Memory B cell (primary cell): Measurements from ENCODE around the gene TNRC6C.

Experiments
- ATAC-seq: fragments of 150-1000 bp; cut with Tn5 transposase; 2 replicates; pipeline ENCODE4 v1.10.0; 2021; ENCODE audit warnings: low read depth, mild to moderate bottlenecking, moderate library complexity
- DNase-seq, 2 donors: peaks; one replicate each; pipeline ENCODE4 v3.0.0; 2022; ENCODE audit warnings: low spot score in 2 of 2
- H3K27ac Mint-ChIP-seq: one replicate; pipeline ENCODE4 v1.8.0; 2022; ENCODE audit warnings: mild to moderate bottlenecking, moderate library complexity, mixed read lengths
- H3K27me3 Mint-ChIP-seq: one replicate; pipeline ENCODE4 v1.8.0; 2022; ENCODE audit warnings: mixed read lengths
- H3K36me3 Mint-ChIP-seq: one replicate; pipeline ENCODE4 v1.8.0; 2022; ENCODE audit warnings: mild to moderate bottlenecking, mixed read lengths
- H3K4me1 Mint-ChIP-seq: one replicate; pipeline ENCODE4 v1.8.0; 2022; ENCODE audit warnings: mixed read lengths
- H3K4me3 Mint-ChIP-seq: one replicate; pipeline ENCODE4 v1.8.0; 2022; ENCODE audit warnings: mild to moderate bottlenecking, moderate library complexity, mixed read lengths
- H3K9me3 Mint-ChIP-seq: one replicate; pipeline ENCODE4 v1.8.0; 2022; ENCODE audit warnings: mixed read lengths

The TNRC6C gene

DNA sequence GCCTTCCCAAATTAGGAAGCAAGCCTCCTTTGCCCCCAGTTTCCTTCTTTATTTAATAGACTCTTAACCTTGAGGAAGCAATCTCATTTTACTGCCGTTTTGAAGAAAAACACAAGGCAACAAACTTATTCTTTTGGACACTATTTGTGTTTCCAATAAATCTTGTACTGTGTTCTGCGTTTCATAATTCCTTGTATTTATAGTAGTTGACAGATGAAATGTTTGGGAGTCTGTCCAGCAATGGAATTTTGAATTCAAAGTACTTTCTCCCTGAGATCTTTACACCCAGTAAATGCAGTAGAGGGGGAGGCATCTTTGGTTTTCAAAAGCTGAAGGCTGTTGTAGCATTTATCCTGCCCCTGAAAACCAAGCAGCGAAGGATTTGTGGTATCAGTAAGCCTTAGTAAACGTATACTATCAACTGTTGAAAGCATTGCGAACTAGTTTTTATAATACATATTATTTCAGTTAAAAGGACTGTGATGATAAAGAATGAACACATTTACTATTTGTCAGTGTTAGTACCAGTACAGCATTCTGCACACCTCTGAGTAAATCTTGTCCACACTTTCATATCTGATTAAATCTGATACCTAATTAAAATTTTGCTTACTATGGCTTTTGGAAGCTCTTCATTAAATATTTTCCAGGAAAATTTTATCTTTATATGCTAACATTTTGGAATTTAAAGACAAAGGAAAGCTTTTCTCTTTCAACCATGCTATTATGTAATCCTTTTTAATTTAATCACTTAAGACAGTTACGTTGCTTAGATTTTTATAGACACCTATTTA lies 83.1 kb downstream of the TNRC6C start:
- peak overlapping the region; percentile 70 for H3K27ac Mint-ChIP-seq
- no peaks in the 10 kb centered on the region for H3K9me3 Mint-ChIP-seq
- peak overlapping the region; percentile 82 for H3K4me3 Mint-ChIP-seq
- H3K36me3 Mint-ChIP-seq = peaks cover 27% of the 10 kb centered on the region
- no peak for DNase-seq
- ATAC-seq = no peak
- no peaks in the 10 kb centered on the region for H3K27me3 Mint-ChIP-seq
- H3K4me1 Mint-ChIP-seq = peaks cover 12% of the 10 kb centered on the region

GRCh38 chr17:78042542-78042941 lies 84.0 kb downstream of the TNRC6C start:
- Mint-ChIP-seq H3K9me3 (no peaks in the 10 kb centered on the region), H3K27ac (no peak overlapping the region), H3K4me1 (peaks cover 13% of the 10 kb centered on the region), H3K27me3 (no peaks in the 10 kb centered on the region), H3K36me3 (peaks cover 24% of the 10 kb centered on the region), H3K4me3 (no peak overlapping the region)
- DNase-seq (no peak), ATAC-seq (no peak)

GRCh38 chr17:78043031-78043430 lies 84.5 kb downstream of the TNRC6C start:
- Mint-ChIP-seq H3K4me3 (no peak overlapping the region), H3K27me3 (no peaks in the 10 kb centered on the region)

GRCh38 chr17:78044280-78044835 lies 85.9 kb downstream of the TNRC6C start:
- H3K27ac Mint-ChIP-seq = no peak overlapping the region

More at GRCh38 chr17:78043031-78043430, 84.5 kb downstream of the TNRC6C start:
- DNase-seq = no peak
- Mint-ChIP-seq H3K9me3 (no peaks in the 10 kb centered on the region), H3K4me1 (peaks cover 13% of the 10 kb centered on the region), H3K36me3 (peaks cover 21% of the 10 kb centered on the region), H3K27ac (no peak overlapping the region)
- ATAC-seq = no peak

DNA sequence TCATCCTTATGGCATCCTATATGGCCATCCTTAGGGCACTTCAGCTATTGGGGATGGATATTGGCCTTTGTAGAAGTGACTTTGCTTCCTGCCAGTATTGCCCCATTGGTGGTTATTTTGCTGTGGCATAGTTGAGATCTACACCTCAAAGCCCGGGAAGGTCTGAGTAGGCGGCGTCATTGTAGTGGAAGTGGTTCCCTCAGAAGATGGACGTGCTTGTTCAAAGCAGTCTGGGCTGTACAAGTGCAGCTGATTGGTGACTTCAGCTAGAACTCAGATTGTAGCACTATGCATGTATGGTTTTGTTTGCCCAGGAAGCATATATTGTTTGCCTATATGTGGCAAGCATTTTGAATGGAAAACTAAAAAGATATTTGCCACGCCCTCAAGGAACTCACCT lies 86.8 kb downstream of the TNRC6C start:
- DNase-seq (no peak), ATAC-seq (no peak)
- peaks cover 12% of the 10 kb centered on the region for H3K4me1 Mint-ChIP-seq
- H3K9me3 Mint-ChIP-seq = no peaks in the 10 kb centered on the region
- no peak overlapping the region for H3K27ac Mint-ChIP-seq
- no peak overlapping the region for H3K4me3 Mint-ChIP-seq
- no peaks in the 10 kb centered on the region for H3K27me3 Mint-ChIP-seq
- H3K36me3 Mint-ChIP-seq = peaks cover 34% of the 10 kb centered on the region

More at GRCh38 chr17:78044280-78044835, 85.9 kb downstream of the TNRC6C start:
- Mint-ChIP-seq H3K4me1 (peaks cover 13% of the 10 kb centered on the region), H3K9me3 (no peaks in the 10 kb centered on the region), H3K27me3 (no peaks in the 10 kb centered on the region), H3K4me3 (no peak overlapping the region), H3K36me3 (peaks cover 24% of the 10 kb centered on the region)
- no peak for DNase-seq
- no peak for ATAC-seq

- peaks cover 45% of the 10 kb centered on the region for H3K36me3 Mint-ChIP-seq
Observed at GRCh38 chr17:78046923-78047322, 88.4 kb downstream of the TNRC6C start.

GRCh38 chr17:78048346-78049292 lies 90.1 kb downstream of the TNRC6C start:
- peaks cover 42% of the 10 kb centered on the region for H3K36me3 Mint-ChIP-seq
- ATAC-seq (no peak), DNase-seq (no peak)
- no peak overlapping the region for H3K27ac Mint-ChIP-seq
- no peaks in the 10 kb centered on the region for H3K27me3 Mint-ChIP-seq
- no peak overlapping the region for H3K4me3 Mint-ChIP-seq
- H3K9me3 Mint-ChIP-seq = no peaks in the 10 kb centered on the region
- peaks cover 9% of the 10 kb centered on the region for H3K4me1 Mint-ChIP-seq

More at GRCh38 chr17:78046923-78047322, 88.4 kb downstream of the TNRC6C start:
- Mint-ChIP-seq H3K27me3 (no peaks in the 10 kb centered on the region), H3K9me3 (no peaks in the 10 kb centered on the region), H3K4me3 (no peak overlapping the region), H3K27ac (no peak overlapping the region), H3K4me1 (peaks cover 14% of the 10 kb centered on the region)
- ATAC-seq = no peak
- no peak for DNase-seq

GRCh38 chr17:78049609-78050008 lies 91.1 kb downstream of the TNRC6C start:
- Mint-ChIP-seq H3K27ac (no peak overlapping the region), H3K4me1 (peaks cover 6% of the 10 kb centered on the region)

DNA sequence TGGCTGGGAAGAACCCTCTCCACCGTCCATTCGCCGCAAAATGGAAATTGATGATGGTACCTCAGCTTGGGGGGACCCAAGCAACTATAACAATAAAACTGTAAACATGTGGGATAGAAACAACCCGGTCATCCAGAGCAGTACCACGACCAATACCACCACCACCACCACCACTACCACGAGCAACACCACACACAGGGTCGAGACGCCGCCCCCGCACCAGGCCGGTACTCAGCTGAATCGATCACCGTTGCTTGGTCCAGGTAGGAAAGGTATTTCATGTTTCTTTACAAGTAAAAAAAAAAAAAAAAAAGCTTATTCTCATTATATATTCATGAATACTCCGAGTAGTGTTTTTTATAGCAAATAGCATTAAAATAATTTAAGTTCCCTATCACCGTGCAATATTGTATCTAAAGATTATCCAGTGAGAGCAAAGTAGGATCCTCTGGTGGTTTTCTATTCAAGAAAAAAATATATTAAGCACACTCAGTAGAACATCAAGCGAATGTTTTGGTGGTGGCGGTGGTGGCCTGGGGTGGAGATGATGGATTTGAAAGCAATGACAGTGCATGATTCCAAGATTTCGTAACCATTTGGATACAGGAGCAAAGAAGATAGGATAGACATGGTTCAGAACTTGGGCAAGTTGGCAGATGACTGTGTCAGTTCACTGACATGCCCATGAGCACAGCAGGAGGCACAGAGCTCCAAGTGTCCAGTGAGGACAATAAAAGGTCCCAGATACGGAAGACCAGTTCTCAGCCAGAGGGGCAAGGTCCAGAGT lies 92.9 kb downstream of the TNRC6C start:
- H3K9me3 Mint-ChIP-seq = no peaks in the 10 kb centered on the region
- ATAC-seq = no peak
- no peaks in the 10 kb centered on the region for H3K27me3 Mint-ChIP-seq
- no peak overlapping the region for H3K27ac Mint-ChIP-seq
- H3K36me3 Mint-ChIP-seq = peaks cover 36% of the 10 kb centered on the region
- DNase-seq = no peak
- H3K4me1 Mint-ChIP-seq = peaks cover 6% of the 10 kb centered on the region
- H3K4me3 Mint-ChIP-seq = no peak overlapping the region

More at GRCh38 chr17:78049609-78050008, 91.1 kb downstream of the TNRC6C start:
- Mint-ChIP-seq H3K36me3 (peaks cover 40% of the 10 kb centered on the region), H3K4me3 (no peak overlapping the region), H3K9me3 (no peaks in the 10 kb centered on the region), H3K27me3 (no peaks in the 10 kb centered on the region)
- ATAC-seq = no peak
- DNase-seq = no peak

DNA sequence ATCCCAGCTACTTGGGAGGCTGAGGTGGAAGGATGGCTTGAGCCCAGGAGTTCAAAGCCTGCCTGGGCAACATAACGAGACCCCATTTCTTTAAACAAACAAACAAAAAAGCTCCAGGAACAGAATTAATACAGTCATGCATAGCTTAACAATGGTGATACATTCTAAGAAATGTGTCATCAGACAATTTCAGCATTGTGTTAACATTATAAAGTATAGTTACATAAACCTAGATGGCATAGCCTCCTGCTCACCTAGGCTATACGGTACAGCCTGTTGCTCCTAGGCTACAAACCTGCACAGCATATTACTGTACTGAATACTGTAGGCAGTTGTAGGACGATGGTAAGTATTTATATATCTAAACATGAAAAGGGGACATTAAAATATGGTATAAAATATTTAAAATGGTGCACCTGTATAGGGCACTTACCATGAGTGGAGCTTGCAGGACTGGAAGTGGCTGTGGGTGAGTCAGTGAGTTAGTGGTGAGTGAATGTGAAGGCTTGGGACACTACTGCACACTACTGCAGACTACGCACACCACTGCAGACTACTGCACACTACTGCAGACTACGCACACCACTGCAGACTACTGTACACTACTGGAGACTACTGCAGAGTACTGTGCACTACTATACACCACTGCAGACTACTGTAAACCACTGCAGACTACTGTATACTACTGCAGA lies 95.4 kb downstream of the TNRC6C start:
- Mint-ChIP-seq H3K27me3 (no peaks in the 10 kb centered on the region), H3K4me3 (no peak overlapping the region), H3K4me1 (peaks cover 4% of the 10 kb centered on the region), H3K27ac (no peak overlapping the region), H3K9me3 (no peaks in the 10 kb centered on the region), H3K36me3 (peaks cover 28% of the 10 kb centered on the region)
- DNase-seq = no peak
- no peak for ATAC-seq

- H3K27me3 Mint-ChIP-seq = no peaks in the 10 kb centered on the region
Observed at GRCh38 chr17:78057113-78057740, 98.7 kb downstream of the TNRC6C start.

GRCh38 chr17:78058001-78058400 lies 99.5 kb downstream of the TNRC6C start:
- H3K36me3 Mint-ChIP-seq = peaks cover 3% of the 10 kb centered on the region

More at GRCh38 chr17:78057113-78057740, 98.7 kb downstream of the TNRC6C start:
- no peaks in the 10 kb centered on the region for H3K9me3 Mint-ChIP-seq
- H3K4me3 Mint-ChIP-seq = no peak overlapping the region
- no peak for ATAC-seq
- H3K4me1 Mint-ChIP-seq = no peaks in the 10 kb centered on the region
- peaks cover 3% of the 10 kb centered on the region for H3K36me3 Mint-ChIP-seq
- no peak for DNase-seq
- no peak overlapping the region for H3K27ac Mint-ChIP-seq

More at GRCh38 chr17:78058001-78058400, 99.5 kb downstream of the TNRC6C start:
- H3K9me3 Mint-ChIP-seq = no peaks in the 10 kb centered on the region
- H3K4me1 Mint-ChIP-seq = no peaks in the 10 kb centered on the region
- H3K27ac Mint-ChIP-seq = no peak overlapping the region
- ATAC-seq (no peak), DNase-seq (no peak)
- no peaks in the 10 kb centered on the region for H3K27me3 Mint-ChIP-seq
- H3K4me3 Mint-ChIP-seq = no peak overlapping the region
